A549 (cell line): ENCODE results near the gene TRIM75. TPM values are rescaled to one million over a fixed set of nuclear protein-coding genes. Genes with fewer than 3 reads are reported as not detected.
"Not testable (repeated sequence)": the region's sequence is repeated elsewhere in the genome, so short reads cannot be mapped to it uniquely, and the experiment has no call there.

Experiments
- ATAC-seq, 2 experiments: fragments of 200-7000 bp in 1 of 2; fragments of >200 bp in 1 of 2; cut with Nextera tagmentation in 1 of 2; cut with Tn5 transposase in 1 of 2; 3 replicates each; pipeline versions ENCODE4 v1.8.0 to v1.9.1; 2018 to 2020; ENCODE audit warnings: mild to moderate bottlenecking in 1 of 2, moderate library complexity in 1 of 2
- CTCF ChIA-PET: fragments of 300-600 bp; sonication (Branson Sonifier 250); formaldehyde crosslinking; extraction: SDS; loops from one replicate; lab custom pipeline; 2021; ENCODE audit warnings: antibody characterized with exemption, inconsistent platforms; lab: Yijun Ruan, JAX
- POLR2A ChIA-PET: fragments of 350-600 bp; formaldehyde crosslinking; extraction: SDS; loops from one replicate; lab custom pipeline; 2021; ENCODE audit warnings: antibody characterized with exemption, inconsistent platforms; lab: Yijun Ruan, JAX
- DNase-seq, 2 experiments: peaks; one replicate each; pipeline versions ENCODE4 v3.0.0 to v3.0.0-alpha.2; 2011 to 2016; ENCODE audit warnings: low read depth in 1 of 2, low spot score in 1 of 2
- FAIRE-seq: peaks from 2 replicates; lab custom pipeline; 2011; peaks lifted over from hg19 to GRCh38; lab: Jason Lieb, UNC
- H3K27ac ChIP-seq, 2 experiments: fragments of >200 bp; sonication (Bioruptor Twin); formaldehyde crosslinking; 3 replicates each; pipeline ENCODE4 v1.5.1; 2016 to 2017
- H3K4me1 ChIP-seq: fragments of >200 bp; sonication (Bioruptor Twin); formaldehyde crosslinking; 3 replicates; pipeline ENCODE4 v1.6.1; 2016
- H3K4me2 ChIP-seq: fragments of >200 bp; sonication (Bioruptor Twin); formaldehyde crosslinking; 3 replicates; pipeline ENCODE4 v1.6.1; 2016
- H3K4me3 ChIP-seq: fragments of >200 bp; sonication (Bioruptor Twin); formaldehyde crosslinking; 3 replicates; pipeline ENCODE4 v1.5.1; 2016
- H3K9me3 ChIP-seq: fragments of >200 bp; sonication (Bioruptor Twin); formaldehyde crosslinking; 3 replicates; pipeline ENCODE4 v1.6.1; 2016
- BHLHE40 ChIP-seq: IDR thresholded peaks from 2 replicates; pipeline ENCODE4 v1.6.1; 2012; ENCODE audit warnings: low read depth, low read length, inconsistent platforms
- CBX2 ChIP-seq: fragments of 200-600 bp; sonication (generic); IDR thresholded peaks from 2 replicates; pipeline ENCODE4 v1.6.1; 2016; ENCODE audit warnings: low read depth, mild to moderate bottlenecking, borderline replicate concordance
- CBX8 ChIP-seq: fragments of 200-600 bp; sonication (generic); IDR thresholded peaks from 2 replicates; pipeline ENCODE4 v1.6.1; 2016
- EP300 ChIP-seq, 2 experiments: fragments of >200 bp; sonication (Bioruptor Twin); formaldehyde crosslinking; IDR thresholded peaks; 2 replicates in 1 of 2; 3 replicates in 1 of 2; pipeline ENCODE4 v1.6.1; 2016 to 2017
- FOSB ChIP-seq: fragments of 250-450 bp; sonication (Bioruptor Pico); IDR thresholded peaks from 2 replicates; pipeline ENCODE4 v1.5.0; 2020; ENCODE audit warnings: mild to moderate bottlenecking, moderate library complexity
- FOXS1 ChIP-seq: fragments of 250-450 bp; sonication (Bioruptor Pico); IDR thresholded peaks from 2 replicates; pipeline ENCODE4 v1.5.0; 2020; ENCODE audit warnings: mild to moderate bottlenecking, moderate library complexity
- GATA3 ChIP-seq: IDR thresholded peaks from 2 replicates; pipeline ENCODE4 v1.6.1; 2012; ENCODE audit warnings: borderline replicate concordance
- JUN ChIP-seq, 2 experiments: fragments of >200 bp; sonication (Bioruptor Twin); formaldehyde crosslinking; IDR thresholded peaks; 2 replicates in 1 of 2; 3 replicates in 1 of 2; pipeline ENCODE4 v1.6.1; 2016 to 2017
- MAZ ChIP-seq: fragments of 150-350 bp; IDR thresholded peaks from 2 replicates; pipeline ENCODE4 v1.6.1; 2014; ENCODE audit warnings: antibody characterized with exemption, low read depth, low read length, borderline replicate concordance
- MYC ChIP-seq: IDR thresholded peaks from 2 replicates; pipeline ENCODE4 v1.6.1; 2012; ENCODE audit warnings: mild to moderate bottlenecking, inconsistent platforms, low read length, improper control_type of control experiment, borderline replicate concordance
- NR3C1 ChIP-seq: fragments of >200 bp; sonication (Bioruptor Twin); formaldehyde crosslinking; IDR thresholded peaks from 3 replicates; pipeline ENCODE4 v1.6.1; 2017
- POLR2A ChIP-seq: IDR thresholded peaks from 2 replicates; pipeline ENCODE4 v1.6.1; 2012; ENCODE audit warnings: mild to moderate bottlenecking, low read length
- RFX5 ChIP-seq: fragments of 450-650 bp; IDR thresholded peaks from 2 replicates; pipeline ENCODE4 v1.7.1; 2014; ENCODE audit warnings: antibody characterized with exemption, mild to moderate bottlenecking, moderate library complexity
- RNF2 ChIP-seq: fragments of 200-600 bp; sonication (generic); IDR thresholded peaks from 2 replicates; pipeline ENCODE4 v1.6.1; 2016; ENCODE audit warnings: low read depth, mild to moderate bottlenecking, antibody characterized with exemption, moderate library complexity, borderline replicate concordance
- ZC3H11A ChIP-seq: fragments of 450-650 bp; IDR thresholded peaks from 2 replicates; pipeline ENCODE4 v1.6.1; 2014; ENCODE audit warnings: antibody characterized with exemption, mild to moderate bottlenecking
- WGBS: methylation state at CpG from one replicate; pipeline ENCODE4 v1.1.6; 2017; ENCODE audit errors: missing lambda C conversion rate; 5-methylcytosine and 5-hydroxymethylcytosine counted together
- polyA plus RNA-seq, 4 experiments: library from polyadenylated mRNA; depleted of rRNA in 3 of 4; stranded (reverse); fragments of >200 nt; fragmentation: RNase III in 1 of 4; extraction: RNeasy Plus Mini Kit Qiagen cat#74134 plus additional on column Dnase treatment in 1 of 4; gene quantifications; 2 replicates in 3 of 4; 3 replicates in 1 of 4; pipeline ENCODE4 v1.2.3, GENCODE V29; 2011 to 2017
- TF ChIP-seq, protein P1 (sequence below): fragments of 200-600 bp; sonication (generic); IDR thresholded peaks from 2 replicates; pipeline ENCODE4 v1.6.1; 2016; ENCODE audit warnings: antibody characterized with exemption, mild to moderate bottlenecking, moderate library complexity
- TF ChIP-seq, protein P2 (sequence below): fragments of 250-450 bp; sonication (Bioruptor Pico); IDR thresholded peaks from 2 replicates; pipeline ENCODE4 v1.5.0; 2021; ENCODE audit warnings: mild to moderate bottlenecking, moderate library complexity, borderline replicate concordance
- TF ChIP-seq, protein P3 (sequence below): IDR thresholded peaks from 2 replicates; pipeline ENCODE4 v1.6.1; 2012
- TF ChIP-seq, protein P4 (sequence below): fragments of 450-650 bp; IDR thresholded peaks from 2 replicates; pipeline ENCODE4 v1.6.1; 2014; ENCODE audit warnings: antibody characterized with exemption

Gene TRIM75
- polyA plus RNA-seq, 2 of the 4 experiments (the other 2 are of a cell fraction), result not detected

- TF ChIP-seq, protein P1, sequence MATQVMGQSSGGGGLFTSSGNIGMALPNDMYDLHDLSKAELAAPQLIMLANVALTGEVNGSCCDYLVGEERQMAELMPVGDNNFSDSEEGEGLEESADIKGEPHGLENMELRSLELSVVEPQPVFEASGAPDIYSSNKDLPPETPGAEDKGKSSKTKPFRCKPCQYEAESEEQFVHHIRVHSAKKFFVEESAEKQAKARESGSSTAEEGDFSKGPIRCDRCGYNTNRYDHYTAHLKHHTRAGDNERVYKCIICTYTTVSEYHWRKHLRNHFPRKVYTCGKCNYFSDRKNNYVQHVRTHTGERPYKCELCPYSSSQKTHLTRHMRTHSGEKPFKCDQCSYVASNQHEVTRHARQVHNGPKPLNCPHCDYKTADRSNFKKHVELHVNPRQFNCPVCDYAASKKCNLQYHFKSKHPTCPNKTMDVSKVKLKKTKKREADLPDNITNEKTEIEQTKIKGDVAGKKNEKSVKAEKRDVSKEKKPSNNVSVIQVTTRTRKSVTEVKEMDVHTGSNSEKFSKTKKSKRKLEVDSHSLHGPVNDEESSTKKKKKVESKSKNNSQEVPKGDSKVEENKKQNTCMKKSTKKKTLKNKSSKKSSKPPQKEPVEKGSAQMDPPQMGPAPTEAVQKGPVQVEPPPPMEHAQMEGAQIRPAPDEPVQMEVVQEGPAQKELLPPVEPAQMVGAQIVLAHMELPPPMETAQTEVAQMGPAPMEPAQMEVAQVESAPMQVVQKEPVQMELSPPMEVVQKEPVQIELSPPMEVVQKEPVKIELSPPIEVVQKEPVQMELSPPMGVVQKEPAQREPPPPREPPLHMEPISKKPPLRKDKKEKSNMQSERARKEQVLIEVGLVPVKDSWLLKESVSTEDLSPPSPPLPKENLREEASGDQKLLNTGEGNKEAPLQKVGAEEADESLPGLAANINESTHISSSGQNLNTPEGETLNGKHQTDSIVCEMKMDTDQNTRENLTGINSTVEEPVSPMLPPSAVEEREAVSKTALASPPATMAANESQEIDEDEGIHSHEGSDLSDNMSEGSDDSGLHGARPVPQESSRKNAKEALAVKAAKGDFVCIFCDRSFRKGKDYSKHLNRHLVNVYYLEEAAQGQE, result no peak
- TF ChIP-seq EP300 (IDR thresholded peaks at IDR 0.05) (no peak), CBX8 (no peak), FOXS1 (CRISPR knock-in tag) (no peak)
- TF ChIP-seq, protein P2, sequence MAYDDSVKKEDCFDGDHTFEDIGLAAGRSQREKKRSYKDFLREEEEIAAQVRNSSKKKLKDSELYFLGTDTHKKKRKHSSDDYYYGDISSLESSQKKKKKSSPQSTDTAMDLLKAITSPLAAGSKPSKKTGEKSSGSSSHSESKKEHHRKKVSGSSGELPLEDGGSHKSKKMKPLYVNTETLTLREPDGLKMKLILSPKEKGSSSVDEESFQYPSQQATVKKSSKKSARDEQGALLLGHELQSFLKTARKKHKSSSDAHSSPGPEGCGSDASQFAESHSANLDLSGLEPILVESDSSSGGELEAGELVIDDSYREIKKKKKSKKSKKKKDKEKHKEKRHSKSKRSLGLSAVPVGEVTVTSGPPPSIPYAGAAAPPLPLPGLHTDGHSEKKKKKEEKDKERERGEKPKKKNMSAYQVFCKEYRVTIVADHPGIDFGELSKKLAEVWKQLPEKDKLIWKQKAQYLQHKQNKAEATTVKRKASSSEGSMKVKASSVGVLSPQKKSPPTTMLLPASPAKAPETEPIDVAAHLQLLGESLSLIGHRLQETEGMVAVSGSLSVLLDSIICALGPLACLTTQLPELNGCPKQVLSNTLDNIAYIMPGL, result no peak
Observed at GRCh38 chr4:165013691-165014090, 40.0 kb upstream of the TRIM75 start (continued).

GRCh38 chr4:165016971-165017370 lies 36.7 kb upstream of the TRIM75 start:
- POLR2A ChIA-PET, result no interaction called here
- WGBS, result 28% methylated on average over 5 of the region's 5 CpGs
- ATAC-seq (peak; percentile 76 to 91), FAIRE-seq (no peak), DNase-seq (peak; percentile 1 to 16)
- Histone ChIP-seq H3K4me2 (no peak overlapping the region), H3K4me1 (no peaks in the 10 kb centered on the region), H3K27ac (no peak overlapping the region), H3K9me3 (no peaks in the 10 kb centered on the region), H3K4me3 (no peak overlapping the region)
- CTCF ChIA-PET, result no interaction called here
- TF ChIP-seq POLR2A (no peak), ZC3H11A (no peak), BHLHE40 (no peak), RFX5 (no peak), NR3C1 (no peak), FOSB (CRISPR knock-in tag) (no peak), GATA3 (no peak), MAZ (no peak), MYC (no peak), RNF2 (no peak), JUN (IDR thresholded peaks at IDR 0.05) (no peak), CBX2 (no peak)
- TF ChIP-seq, protein P2, result no peak
- TF ChIP-seq, protein P3, sequence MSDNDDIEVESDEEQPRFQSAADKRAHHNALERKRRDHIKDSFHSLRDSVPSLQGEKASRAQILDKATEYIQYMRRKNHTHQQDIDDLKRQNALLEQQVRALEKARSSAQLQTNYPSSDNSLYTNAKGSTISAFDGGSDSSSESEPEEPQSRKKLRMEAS, result no peak
- TF ChIP-seq, protein P4, sequence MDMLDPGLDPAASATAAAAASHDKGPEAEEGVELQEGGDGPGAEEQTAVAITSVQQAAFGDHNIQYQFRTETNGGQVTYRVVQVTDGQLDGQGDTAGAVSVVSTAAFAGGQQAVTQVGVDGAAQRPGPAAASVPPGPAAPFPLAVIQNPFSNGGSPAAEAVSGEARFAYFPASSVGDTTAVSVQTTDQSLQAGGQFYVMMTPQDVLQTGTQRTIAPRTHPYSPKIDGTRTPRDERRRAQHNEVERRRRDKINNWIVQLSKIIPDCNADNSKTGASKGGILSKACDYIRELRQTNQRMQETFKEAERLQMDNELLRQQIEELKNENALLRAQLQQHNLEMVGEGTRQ, result no peak

- ATAC-seq, H3K9me3 ChIP-seq, DNase-seq, H3K4me3 ChIP-seq, H3K4me2 ChIP-seq, H3K27ac ChIP-seq, CTCF ChIA-PET, FAIRE-seq, H3K4me1 ChIP-seq, POLR2A ChIA-PET: not testable (repeated sequence)
- WGBS, result no CpG with 5 or more reads among the region's 30 CpGs
Observed at GRCh38 chr4:165019995-165020394, 33.7 kb upstream of the TRIM75 start.

- H3K4me2 ChIP-seq, H3K9me3 ChIP-seq, DNase-seq, FAIRE-seq, H3K27ac ChIP-seq, H3K4me1 ChIP-seq, ATAC-seq, H3K4me3 ChIP-seq, POLR2A ChIA-PET: not testable (repeated sequence)
- CTCF ChIA-PET, result interaction anchor here (0.6 kb wide), 1 partner anchor 10 kb away, joined by 4 read pairs; no protein-coding TSS in a partner anchor
- 77% methylated on average over 8 of the region's 8 CpGs for WGBS
Observed at GRCh38 chr4:165025782-165026181, 27.9 kb upstream of the TRIM75 start.
